ENCODE results near the gene JAKMIP2. TPM values are rescaled to one million over a fixed set of nuclear protein-coding genes. Genes with fewer than 3 reads are reported as not detected.
"Not testable (repeated sequence)": the region's sequence is repeated elsewhere in the genome, so short reads cannot be mapped to it uniquely, and the experiment has no call there.

JAKMIP2 gene
- total and polyA plus RNA-seq, 2 experiments from 2014 or later: 1.4 to 4.3 TPM

GRCh38 chr5:147727200-147727599, 55.3 kb downstream of the JAKMIP2 start:
- TF ChIP-seq EZH2 (IDR thresholded peaks at IDR 0.05; ENCODE audit: borderline replicate concordance): no peak
- no peak for TF ChIP-seq EZH2phosphoT487 (IDR thresholded peaks at IDR 0.05; ENCODE audit: low read depth, severe bottlenecking, unreplicated experiment)
- TF ChIP-seq CTCF (IDR thresholded peaks at IDR 0.05; ENCODE audit: poor library complexity): no peak
- 83% methylated on average over 1 of the region's 1 CpG for WGBS (ENCODE audit: low lambda C conversion rate, missing lambda C conversion rate)

GRCh38 chr5:147721191-147721960, 61.2 kb downstream of the JAKMIP2 start:
- not testable (repeated sequence) for H3K36me3 ChIP-seq (replicated peaks; ENCODE audit: insufficient read depth, low read depth); H3K79me2 ChIP-seq; H4K20me1 ChIP-seq (ENCODE audit: insufficient read depth, poor library complexity, severe bottlenecking); H3K9me3 ChIP-seq (ENCODE audit: low read depth); H3K27me3 ChIP-seq; DNase-seq (ENCODE audit: low spot score); H3K4me1 ChIP-seq (ENCODE audit: insufficient read depth); H3K9me2 ChIP-seq (replicated peaks; ENCODE audit: insufficient read depth); H2AFZ ChIP-seq; H3K4me3 ChIP-seq
- 73% methylated on average over 29 of the region's 38 CpGs for WGBS (ENCODE audit: low lambda C conversion rate, missing lambda C conversion rate)
- Histone ChIP-seq H3K4me2 (peak overlapping the region; percentile 31), H3K27ac (peak overlapping the region; percentile 6)

More at GRCh38 chr5:147727200-147727599, 55.3 kb downstream of the JAKMIP2 start:
- peaks cover 9% of the 10 kb centered on the region for H3K4me1 ChIP-seq (ENCODE audit: insufficient read depth)
- no peaks in the 10 kb centered on the region for H4K20me1 ChIP-seq (ENCODE audit: insufficient read depth, poor library complexity, severe bottlenecking)
- no peaks in the 10 kb centered on the region for H3K79me2 ChIP-seq
- H3K36me3 ChIP-seq (replicated peaks; ENCODE audit: insufficient read depth, low read depth): no peaks in the 10 kb centered on the region
- H3K4me3 ChIP-seq: no peak overlapping the region
- H3K9me2 ChIP-seq (replicated peaks; ENCODE audit: insufficient read depth): no peaks in the 10 kb centered on the region
- DNase-seq (ENCODE audit: low spot score): no peak
- no peak overlapping the region for H3K4me2 ChIP-seq
- no peak overlapping the region for H3K27ac ChIP-seq
- H2AFZ ChIP-seq: no peak overlapping the region
- H3K9me3 ChIP-seq (ENCODE audit: low read depth): no peaks in the 10 kb centered on the region
- no peaks in the 10 kb centered on the region for H3K27me3 ChIP-seq

- H3K27me3 ChIP-seq: no peaks in the 10 kb centered on the region
- no peak overlapping the region for H2AFZ ChIP-seq
- H4K20me1 ChIP-seq (ENCODE audit: insufficient read depth, poor library complexity, severe bottlenecking): no peaks in the 10 kb centered on the region
- H3K4me3 ChIP-seq: no peak overlapping the region
- no peak overlapping the region for H3K27ac ChIP-seq
- no peak overlapping the region for H3K4me2 ChIP-seq
- H3K36me3 ChIP-seq (replicated peaks; ENCODE audit: insufficient read depth, low read depth): no peaks in the 10 kb centered on the region
- TF ChIP-seq CTCF (IDR thresholded peaks at IDR 0.05; ENCODE audit: poor library complexity): no peak
- TF ChIP-seq EZH2 (IDR thresholded peaks at IDR 0.05; ENCODE audit: borderline replicate concordance): no peak
- TF ChIP-seq EZH2phosphoT487 (IDR thresholded peaks at IDR 0.05; ENCODE audit: low read depth, severe bottlenecking, unreplicated experiment): no peak
- H3K79me2 ChIP-seq: no peaks in the 10 kb centered on the region
- no peaks in the 10 kb centered on the region for H3K9me2 ChIP-seq (replicated peaks; ENCODE audit: insufficient read depth)
- H3K4me1 ChIP-seq (ENCODE audit: insufficient read depth): peaks cover 3% of the 10 kb centered on the region
- no peak for DNase-seq (ENCODE audit: low spot score)
- H3K9me3 ChIP-seq (ENCODE audit: low read depth): no peaks in the 10 kb centered on the region
- 88% methylated on average over 5 of the region's 5 CpGs for WGBS (ENCODE audit: low lambda C conversion rate, missing lambda C conversion rate)
These were observed 68.8 kb downstream of the JAKMIP2 start for GRCh38 chr5:147713550-147714295.

GRCh38 chr5:147712598-147712997, 69.9 kb downstream of the JAKMIP2 start:
- Histone ChIP-seq H3K4me2 (no peak overlapping the region), H3K4me3 (no peak overlapping the region), H4K20me1 (ENCODE audit: insufficient read depth, poor library complexity, severe bottlenecking) (no peaks in the 10 kb centered on the region), H3K4me1 (ENCODE audit: insufficient read depth) (peaks cover 3% of the 10 kb centered on the region), H3K36me3 (replicated peaks; ENCODE audit: insufficient read depth, low read depth) (no peaks in the 10 kb centered on the region), H3K79me2 (no peaks in the 10 kb centered on the region), H3K9me3 (ENCODE audit: low read depth) (no peaks in the 10 kb centered on the region), H2AFZ (no peak overlapping the region), H3K27me3 (no peaks in the 10 kb centered on the region), H3K9me2 (replicated peaks; ENCODE audit: insufficient read depth) (no peaks in the 10 kb centered on the region), H3K27ac (no peak overlapping the region)
- 80% methylated on average over 4 of the region's 4 CpGs for WGBS (ENCODE audit: low lambda C conversion rate, missing lambda C conversion rate)
- TF ChIP-seq CTCF (IDR thresholded peaks at IDR 0.05; ENCODE audit: poor library complexity): no peak
- no peak for TF ChIP-seq EZH2 (IDR thresholded peaks at IDR 0.05; ENCODE audit: borderline replicate concordance)
- no peak for TF ChIP-seq EZH2phosphoT487 (IDR thresholded peaks at IDR 0.05; ENCODE audit: low read depth, severe bottlenecking, unreplicated experiment)
- DNase-seq (ENCODE audit: low spot score): no peak

Measured in hepatocyte (in vitro differentiated cells).